Stimulated activated naive B cell treated with anti-CD40 and anti-IgM and Interleukin-4, amounts not matched to agents 10 μg/mL and 1 μg/mL and 100 μg/mL, for 72 hours (primary cell): ENCODE results near the gene PCBP3.
"Not testable (repeated sequence)": the region's sequence is repeated elsewhere in the genome, so short reads cannot be mapped to it uniquely, and the experiment has no call there.

ENCODE experiments used
- ATAC-seq, 2 donors: fragments of 150-1000 bp; cut with Tn5 transposase; replicated peaks; 2 replicates each; pipeline ENCODE4 v1.10.0; 2021; ENCODE audit warnings: moderate library complexity in 1 of 2
- DNase-seq: peaks from one replicate; pipeline ENCODE4 v3.0.0; 2021
- H3K27ac Mint-ChIP-seq: one replicate; pipeline ENCODE4 v1.8.0; 2022; ENCODE audit warnings: mild to moderate bottlenecking, mixed read lengths
- H3K27me3 Mint-ChIP-seq, 2 donors: one replicate each; pipeline ENCODE4 v1.8.0; 2022; ENCODE audit warnings: mixed read lengths in 2 of 2
- H3K36me3 Mint-ChIP-seq, 2 donors: one replicate each; pipeline ENCODE4 v1.8.0; 2022; ENCODE audit warnings: mixed read lengths in 2 of 2, mild to moderate bottlenecking in 1 of 2
- H3K4me1 Mint-ChIP-seq, 2 donors: one replicate each; pipeline ENCODE4 v1.8.0; 2022; ENCODE audit warnings: mixed read lengths in 2 of 2, mild to moderate bottlenecking in 1 of 2
- H3K4me3 Mint-ChIP-seq, 2 donors: one replicate each; pipeline ENCODE4 v1.8.0; 2022; ENCODE audit warnings: mild to moderate bottlenecking in 2 of 2, mixed read lengths in 2 of 2, moderate library complexity in 1 of 2
- H3K9me3 Mint-ChIP-seq, 2 donors: one replicate each; pipeline ENCODE4 v1.8.0; 2022; ENCODE audit warnings: mixed read lengths in 2 of 2, mild to moderate bottlenecking in 1 of 2

PCBP3 gene

GRCh38 chr21:45802425-45802824 lies 158.9 kb downstream of the PCBP3 start:
- H3K27me3 Mint-ChIP-seq: peaks cover 0 to 16% of the 10 kb centered on the region in 2 donors

GRCh38 chr21:45802956-45803617 lies 159.6 kb downstream of the PCBP3 start:
- no peaks in the 10 kb centered on the region for H3K36me3 Mint-ChIP-seq
- H3K4me3 Mint-ChIP-seq: no peak overlapping the region
- DNase-seq (no peak), ATAC-seq (no peak)
- H3K4me1 Mint-ChIP-seq: no peaks in the 10 kb centered on the region
- H3K9me3 Mint-ChIP-seq: peaks cover 0 to 4% of the 10 kb centered on the region in 2 donors
- H3K27ac Mint-ChIP-seq: no peak overlapping the region
- H3K27me3 Mint-ChIP-seq: peaks cover 0 to 23% of the 10 kb centered on the region in 2 donors

More at GRCh38 chr21:45802425-45802824, 158.9 kb downstream of the PCBP3 start:
- DNase-seq (no peak), ATAC-seq (no peak)
- Mint-ChIP-seq H3K36me3 (no peaks in the 10 kb centered on the region), H3K9me3 (peaks cover 0 to 1% of the 10 kb centered on the region in 2 donors), H3K4me3 (no peak overlapping the region), H3K4me1 (no peaks in the 10 kb centered on the region), H3K27ac (no peak overlapping the region)

GRCh38 chr21:45803618-45804340 lies 160.3 kb downstream of the PCBP3 start:
- Mint-ChIP-seq H3K27ac (no peak overlapping the region), H3K4me3 (no peak overlapping the region), H3K27me3 (peaks cover 2 to 26% of the 10 kb centered on the region in 2 donors), H3K9me3 (peaks cover 0 to 6% of the 10 kb centered on the region in 2 donors), H3K4me1 (no peaks in the 10 kb centered on the region), H3K36me3 (no peaks in the 10 kb centered on the region)
- no peak for DNase-seq
- ATAC-seq: no peak

- Mint-ChIP-seq H3K27me3 (peaks cover 5 to 26% of the 10 kb centered on the region in 2 donors), H3K9me3 (peaks cover 0 to 6% of the 10 kb centered on the region in 2 donors), H3K4me1 (no peaks in the 10 kb centered on the region), H3K4me3 (no peak overlapping the region), H3K27ac (no peak overlapping the region), H3K36me3 (no peaks in the 10 kb centered on the region)
- DNase-seq: no peak
- no peak for ATAC-seq
Observed at GRCh38 chr21:45804809-45805313, 161.3 kb downstream of the PCBP3 start.

GRCh38 chr21:45805321-45805720 lies 161.8 kb downstream of the PCBP3 start:
- Mint-ChIP-seq H3K27ac (no peak overlapping the region), H3K4me3 (no peak overlapping the region), H3K4me1 (no peaks in the 10 kb centered on the region), H3K36me3 (no peaks in the 10 kb centered on the region), H3K9me3 (peaks cover 0 to 6% of the 10 kb centered on the region in 2 donors), H3K27me3 (peaks cover 5 to 26% of the 10 kb centered on the region in 2 donors)
- DNase-seq: no peak
- no peak for ATAC-seq

- no peak for ATAC-seq
- no peak for DNase-seq
- H3K27ac Mint-ChIP-seq: no peak overlapping the region
- no peak overlapping the region for H3K4me3 Mint-ChIP-seq
- peaks cover 0 to 6% of the 10 kb centered on the region in 2 donors for H3K9me3 Mint-ChIP-seq
- H3K4me1 Mint-ChIP-seq: no peaks in the 10 kb centered on the region
- peaks cover 6 to 27% of the 10 kb centered on the region in 2 donors for H3K27me3 Mint-ChIP-seq
- H3K36me3 Mint-ChIP-seq: no peaks in the 10 kb centered on the region
Observed at GRCh38 chr21:45806042-45806441, 162.5 kb downstream of the PCBP3 start.

- H3K9me3 Mint-ChIP-seq, H3K27ac Mint-ChIP-seq, H3K4me3 Mint-ChIP-seq, DNase-seq, H3K4me1 Mint-ChIP-seq, ATAC-seq, H3K36me3 Mint-ChIP-seq: not testable (repeated sequence)
- peaks cover 18 to 39% of the 10 kb centered on the region in 2 donors for H3K27me3 Mint-ChIP-seq
Observed at GRCh38 chr21:45808663-45809062, 165.1 kb downstream of the PCBP3 start.

GRCh38 chr21:45809421-45809820 lies 165.9 kb downstream of the PCBP3 start:
- Mint-ChIP-seq H3K9me3 (peaks cover 0 to 6% of the 10 kb centered on the region in 2 donors), H3K36me3 (no peaks in the 10 kb centered on the region), H3K27me3 (peaks cover 18 to 39% of the 10 kb centered on the region in 2 donors), H3K4me1 (no peaks in the 10 kb centered on the region), H3K4me3 (no peak overlapping the region), H3K27ac (no peak overlapping the region)
- DNase-seq (no peak), ATAC-seq (no peak)

- no peak overlapping the region for H3K27ac Mint-ChIP-seq
Observed at GRCh38 chr21:45811136-45811535, 167.6 kb downstream of the PCBP3 start.

GRCh38 chr21:45814210-45814940 lies 170.8 kb downstream of the PCBP3 start:
- not testable (repeated sequence) for H3K9me3 Mint-ChIP-seq, H3K4me3 Mint-ChIP-seq, H3K4me1 Mint-ChIP-seq, H3K36me3 Mint-ChIP-seq, DNase-seq, ATAC-seq, H3K27ac Mint-ChIP-seq
- H3K27me3 Mint-ChIP-seq: peaks cover 13 to 20% of the 10 kb centered on the region in 2 donors

More at GRCh38 chr21:45811136-45811535, 167.6 kb downstream of the PCBP3 start:
- H3K4me1 Mint-ChIP-seq: no peaks in the 10 kb centered on the region
- ATAC-seq: no peak
- peaks cover 18 to 39% of the 10 kb centered on the region in 2 donors for H3K27me3 Mint-ChIP-seq
- H3K4me3 Mint-ChIP-seq: no peak overlapping the region
- peaks cover 0 to 6% of the 10 kb centered on the region in 2 donors for H3K9me3 Mint-ChIP-seq
- DNase-seq: no peak
- no peaks in the 10 kb centered on the region for H3K36me3 Mint-ChIP-seq

- H3K9me3 Mint-ChIP-seq, H3K36me3 Mint-ChIP-seq, ATAC-seq, H3K4me1 Mint-ChIP-seq, H3K27ac Mint-ChIP-seq, DNase-seq, H3K4me3 Mint-ChIP-seq: not testable (repeated sequence)
- H3K27me3 Mint-ChIP-seq: peaks cover 20% of the 10 kb centered on the region in 2 donors
Observed at GRCh38 chr21:45815781-45816180, 172.3 kb downstream of the PCBP3 start.

GRCh38 chr21:45816794-45817193 lies 173.3 kb downstream of the PCBP3 start:
- no peaks in the 10 kb centered on the region for H3K36me3 Mint-ChIP-seq
- no peaks in the 10 kb centered on the region for H3K9me3 Mint-ChIP-seq
- ATAC-seq (no peak), DNase-seq (no peak)
- no peak overlapping the region for H3K27ac Mint-ChIP-seq
- no peak overlapping the region for H3K4me3 Mint-ChIP-seq
- peaks cover 6 to 8% of the 10 kb centered on the region in 2 donors for H3K4me1 Mint-ChIP-seq
- peaks cover 20 to 21% of the 10 kb centered on the region in 2 donors for H3K27me3 Mint-ChIP-seq

GRCh38 chr21:45817345-45817744 lies 173.8 kb downstream of the PCBP3 start:
- H3K36me3 Mint-ChIP-seq: no peaks in the 10 kb centered on the region
- DNase-seq (no peak), ATAC-seq (no peak)
- peaks cover 25 to 26% of the 10 kb centered on the region in 2 donors for H3K27me3 Mint-ChIP-seq
- H3K27ac Mint-ChIP-seq: no peak overlapping the region
- peaks cover 6 to 8% of the 10 kb centered on the region in 2 donors for H3K4me1 Mint-ChIP-seq
- no peak overlapping the region for H3K4me3 Mint-ChIP-seq
- no peaks in the 10 kb centered on the region for H3K9me3 Mint-ChIP-seq

GRCh38 chr21:45818276-45818903 lies 174.9 kb downstream of the PCBP3 start:
- no peak overlapping the region for H3K4me3 Mint-ChIP-seq
- DNase-seq: no peak

More at GRCh38 chr21:45818276-45818903, 174.9 kb downstream of the PCBP3 start:
- no peaks in the 10 kb centered on the region for H3K36me3 Mint-ChIP-seq
- H3K27me3 Mint-ChIP-seq: peaks cover 19 to 24% of the 10 kb centered on the region in 2 donors
- peaks cover 6 to 8% of the 10 kb centered on the region in 2 donors for H3K4me1 Mint-ChIP-seq
- H3K27ac Mint-ChIP-seq: peak overlapping the region; percentile 11
- ATAC-seq: peak; percentile 22 to 62
- H3K9me3 Mint-ChIP-seq: no peaks in the 10 kb centered on the region
